PC-3 (cell line): Measurements from ENCODE around the gene ADAM17. TPM values are rescaled to one million over a fixed set of nuclear protein-coding genes. Genes with fewer than 3 reads are reported as not detected.

Experiments used
- ATAC-seq: fragments of 200-7000 bp; cut with Tn5 transposase; 2 replicates; pipeline ENCODE4 v1.9.1; 2020; ENCODE audit warnings: mild to moderate bottlenecking, moderate library complexity
- BruUV-seq: library from RNA; stranded (reverse); fragments of 400-500 nt; replicated peaks from 2 replicates; lab custom pipeline; 2021; lab: Mats Ljungman, UMichigan
- CTCF ChIA-PET: fragments of 300-600 bp; sonication (Branson Sonifier 250); formaldehyde crosslinking; loops from one replicate; lab custom pipeline; 2022; ENCODE audit warnings: antibody characterized with exemption; lab: Charles Lee
- POLR2A ChIA-PET: fragments of 300-600 bp; sonication (Branson Sonifier 250); formaldehyde crosslinking; loops from one replicate; lab custom pipeline; 2022; ENCODE audit warnings: antibody characterized with exemption; ENCODE audit not compliant: unreplicated experiment; lab: Charles Lee
- DNase-seq: peaks from one replicate; pipeline ENCODE4 v3.0.0-alpha.2; 2015
- H2AFZ ChIP-seq: fragments of 300-600 bp; sonication (generic); 2 replicates; pipeline ENCODE4 v1.6.0; 2016; ENCODE audit warnings: antibody characterized with exemption, low read length
- H3F3A ChIP-seq: fragments of 300-600 bp; sonication (generic); one replicate; pipeline ENCODE4 v1.6.0; 2017; ENCODE audit warnings: antibody characterized with exemption, low read length, control low read depth, mild to moderate bottlenecking; ENCODE audit not compliant: unreplicated experiment
- H3K27ac ChIP-seq: fragments of 300-600 bp; sonication (generic); 2 replicates; pipeline ENCODE4 v1.5.1; 2016; ENCODE audit warnings: mild to moderate bottlenecking, low read length
- H3K27me3 ChIP-seq: fragments of 300-600 bp; sonication (generic); 2 replicates; pipeline ENCODE4 v1.6.1; 2016; ENCODE audit warnings: low read length, mixed read lengths
- H3K36me3 ChIP-seq: fragments of 300-600 bp; sonication (generic); 2 replicates; pipeline ENCODE4 v1.6.1; 2016; ENCODE audit warnings: low read depth, mixed run types, low read length, mixed read lengths
- H3K4me1 ChIP-seq: fragments of 300-600 bp; sonication (generic); 2 replicates; pipeline ENCODE4 v1.5.1; 2016; ENCODE audit warnings: low read length; ENCODE audit not compliant: insufficient read depth
- H3K4me2 ChIP-seq: fragments of 300-600 bp; sonication (generic); 2 replicates; pipeline ENCODE4 v1.6.0; 2016; ENCODE audit warnings: low read length
- H3K4me3 ChIP-seq: fragments of 300-600 bp; sonication (generic); 2 replicates; pipeline ENCODE4 v1.5.1; 2016; ENCODE audit warnings: mild to moderate bottlenecking, low read length, mixed read lengths
- H3K79me2 ChIP-seq: fragments of 300-600 bp; sonication (generic); 2 replicates; pipeline ENCODE4 v1.6.1; 2017; ENCODE audit warnings: low read length, mixed read lengths
- H3K9ac ChIP-seq: fragments of 300-600 bp; sonication (generic); 2 replicates; pipeline ENCODE4 v1.6.0; 2016; ENCODE audit warnings: mild to moderate bottlenecking, low read length
- H3K9me2 ChIP-seq: fragments of 300-600 bp; sonication (generic); replicated peaks from 2 replicates; pipeline ENCODE4 v1.6.1; 2016; ENCODE audit warnings: mixed run types, low read length, mixed read lengths
- H3K9me3 ChIP-seq: fragments of 300-600 bp; sonication (generic); 2 replicates; pipeline ENCODE4 v1.6.1; 2016; ENCODE audit warnings: low read length, mixed read lengths
- H4K20me1 ChIP-seq: fragments of 300-600 bp; sonication (generic); 2 replicates; pipeline ENCODE4 v1.6.1; 2016; ENCODE audit warnings: low read length, mixed read lengths
- EZH2 ChIP-seq: fragments of 300-600 bp; sonication (generic); IDR thresholded peaks from one replicate; pipeline ENCODE4 v1.6.1; 2017; ENCODE audit warnings: antibody characterized with exemption, mild to moderate bottlenecking, low read length; ENCODE audit not compliant: unreplicated experiment
- EZH2phosphoT487 ChIP-seq: fragments of 300-600 bp; sonication (generic); IDR thresholded peaks from 2 replicates; pipeline ENCODE4 v1.6.1; 2018; ENCODE audit warnings: mild to moderate bottlenecking, antibody characterized with exemption, low read length, borderline replicate concordance
- intact Hi-C: fragments of 100-400 bp; cut with micrococcal nuclease; formaldehyde crosslinking; loops from 2 replicates; pipeline ENCODE4 v1.9.0; 2023
- total RNA-seq: library from RNA; depleted of rRNA; stranded (reverse); fragments of >200 nt; gene quantifications from 2 replicates; pipeline ENCODE4 v1.2.3, GENCODE V29; 2014
- TF ChIP-seq, protein P1 (sequence below): fragments of 300-600 bp; sonication (generic); conservative IDR thresholded peaks from 2 replicates; pipeline ENCODE4 v1.5.1; 2017; ENCODE audit warnings: antibody characterized with exemption, low read depth, mild to moderate bottlenecking, low read length

Gene ADAM17
- total RNA-seq, 1 experiment from 2014 or later = 23.0 TPM

- POLR2A ChIA-PET = no interaction called here
- H3K4me2 ChIP-seq = no peak overlapping the region
Measured at GRCh38 chr2:9593925-9594324, 38.3 kb upstream of the ADAM17 start.

GRCh38 chr2:9592699-9593098, 37.1 kb upstream of the ADAM17 start:
- H3F3A ChIP-seq = peaks cover 3% of the 10 kb centered on the region
- H3K9me2 ChIP-seq = no peaks in the 10 kb centered on the region
- no TSS peak for BruUV-seq
- intact Hi-C loops = no loop called here
- H3K4me2 ChIP-seq = no peak overlapping the region
- no peaks in the 10 kb centered on the region for H3K9me3 ChIP-seq
- peaks cover 90% of the 10 kb centered on the region for H3K79me2 ChIP-seq
- POLR2A ChIA-PET = no interaction called here
- H3K4me1 ChIP-seq = peaks cover 30% of the 10 kb centered on the region
- H3K4me3 ChIP-seq = no peak overlapping the region
- no peak overlapping the region for H3K27ac ChIP-seq
- H3K9ac ChIP-seq = no peak overlapping the region
- peaks cover 55% of the 10 kb centered on the region for H4K20me1 ChIP-seq
- CTCF ChIA-PET = no interaction called here
- H3K27me3 ChIP-seq = no peaks in the 10 kb centered on the region
- TF ChIP-seq, protein P1, sequence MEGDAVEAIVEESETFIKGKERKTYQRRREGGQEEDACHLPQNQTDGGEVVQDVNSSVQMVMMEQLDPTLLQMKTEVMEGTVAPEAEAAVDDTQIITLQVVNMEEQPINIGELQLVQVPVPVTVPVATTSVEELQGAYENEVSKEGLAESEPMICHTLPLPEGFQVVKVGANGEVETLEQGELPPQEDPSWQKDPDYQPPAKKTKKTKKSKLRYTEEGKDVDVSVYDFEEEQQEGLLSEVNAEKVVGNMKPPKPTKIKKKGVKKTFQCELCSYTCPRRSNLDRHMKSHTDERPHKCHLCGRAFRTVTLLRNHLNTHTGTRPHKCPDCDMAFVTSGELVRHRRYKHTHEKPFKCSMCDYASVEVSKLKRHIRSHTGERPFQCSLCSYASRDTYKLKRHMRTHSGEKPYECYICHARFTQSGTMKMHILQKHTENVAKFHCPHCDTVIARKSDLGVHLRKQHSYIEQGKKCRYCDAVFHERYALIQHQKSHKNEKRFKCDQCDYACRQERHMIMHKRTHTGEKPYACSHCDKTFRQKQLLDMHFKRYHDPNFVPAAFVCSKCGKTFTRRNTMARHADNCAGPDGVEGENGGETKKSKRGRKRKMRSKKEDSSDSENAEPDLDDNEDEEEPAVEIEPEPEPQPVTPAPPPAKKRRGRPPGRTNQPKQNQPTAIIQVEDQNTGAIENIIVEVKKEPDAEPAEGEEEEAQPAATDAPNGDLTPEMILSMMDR = no peak
- TF ChIP-seq EZH2phosphoT487 (no peak), EZH2 (no peak)
- no peak overlapping the region for H2AFZ ChIP-seq
- no peak for ATAC-seq
- peaks cover 34% of the 10 kb centered on the region for H3K36me3 ChIP-seq
- no peak for DNase-seq

More at GRCh38 chr2:9593925-9594324, 38.3 kb upstream of the ADAM17 start:
- no peak for ATAC-seq
- no TSS peak for BruUV-seq
- H4K20me1 ChIP-seq = peaks cover 62% of the 10 kb centered on the region
- intact Hi-C loops = no loop called here
- H3K36me3 ChIP-seq = peaks cover 32% of the 10 kb centered on the region
- H3K27ac ChIP-seq = no peak overlapping the region
- H3K27me3 ChIP-seq = no peaks in the 10 kb centered on the region
- DNase-seq = no peak
- H3K4me1 ChIP-seq = peaks cover 30% of the 10 kb centered on the region
- TF ChIP-seq EZH2 = no peak
- no peak for TF ChIP-seq EZH2phosphoT487
- TF ChIP-seq, protein P1 = no peak
- H3K4me3 ChIP-seq = no peak overlapping the region
- no peak overlapping the region for H3K9ac ChIP-seq
- H3F3A ChIP-seq = peaks cover 3% of the 10 kb centered on the region
- no peaks in the 10 kb centered on the region for H3K9me2 ChIP-seq
- CTCF ChIA-PET = no interaction called here
- H3K9me3 ChIP-seq = no peaks in the 10 kb centered on the region
- no peak overlapping the region for H2AFZ ChIP-seq
- peaks cover 97% of the 10 kb centered on the region for H3K79me2 ChIP-seq

DNA sequence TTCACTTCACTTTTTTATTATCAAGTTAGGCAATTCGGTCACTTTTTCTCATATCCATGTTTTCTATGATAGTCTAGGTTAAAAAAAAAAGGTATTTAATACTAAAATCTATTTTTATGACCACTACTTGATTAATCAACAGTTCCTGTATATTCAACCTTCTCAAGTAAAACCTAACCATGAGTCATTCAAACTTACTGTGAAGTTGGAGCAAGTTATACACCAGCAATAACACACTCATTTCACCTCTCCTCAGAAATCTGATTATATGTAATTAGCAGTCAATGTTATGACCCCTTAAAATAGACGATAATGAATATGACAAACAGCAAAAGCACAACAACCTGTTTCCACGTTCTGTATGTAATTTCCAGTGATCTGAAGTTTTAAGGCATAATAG, 35.0 kb upstream of the ADAM17 start:
- Histone ChIP-seq H4K20me1 (peaks cover 45% of the 10 kb centered on the region), H3K4me3 (no peak overlapping the region), H3K79me2 (peaks cover 90% of the 10 kb centered on the region), H3K27me3 (no peaks in the 10 kb centered on the region), H3K9ac (no peak overlapping the region), H3F3A (peaks cover 3% of the 10 kb centered on the region), H3K9me2 (no peaks in the 10 kb centered on the region), H3K4me2 (no peak overlapping the region), H3K4me1 (peaks cover 27% of the 10 kb centered on the region), H3K27ac (no peak overlapping the region), H2AFZ (no peak overlapping the region), H3K36me3 (peaks cover 55% of the 10 kb centered on the region), H3K9me3 (no peaks in the 10 kb centered on the region)
- ChIA-PET POLR2A (no interaction called here), CTCF (no interaction called here)
- peak; percentile 26 for DNase-seq
- TSS peak; percentile 24 for BruUV-seq
- intact Hi-C loops = no loop called here
- TF ChIP-seq EZH2phosphoT487 (no peak), EZH2 (no peak)
- TF ChIP-seq, protein P1 = no peak
- peak; percentile 61; the same call in 1 of the 2 replicates for ATAC-seq
